Gastrocnemius medialis (tissue), 4 donors: ENCODE data around the gene RNF212B. TPM values are rescaled to one million over a fixed set of nuclear protein-coding genes. Genes with fewer than 3 reads are reported as not detected.

ENCODE experiments used
- ATAC-seq, 2 donors: fragments of 150-250 bp; one replicate each; pipeline ENCODE4 v1.9.1; 2016
- DNase-seq, 2 donors: peaks; one replicate each; pipeline ENCODE4 v3.0.0-alpha.2; 2019
- H3K27ac ChIP-seq, 4 donors: fragments of 200-600 bp; sonication (generic); 1 replicate in 1 of 4; 2 replicates in 3 of 4; pipeline ENCODE4 v1.5.1; 2016 to 2018; ENCODE audit warnings: mild to moderate bottlenecking in 2 of 4, moderate library complexity in 1 of 4
- H3K27me3 ChIP-seq, 3 donors: fragments of 200-600 bp; sonication (generic) in 2 of 3; 1 replicate in 1 of 3; 2 replicates in 2 of 3; pipeline versions ENCODE4 v1.5.1 to v1.6.0; 2016 to 2019; ENCODE audit warnings: mild to moderate bottlenecking in 1 of 3, moderate library complexity in 1 of 3
- H3K36me3 ChIP-seq, 2 donors: fragments of 200-600 bp; sonication (generic) in 1 of 2; one replicate each; pipeline ENCODE4 v1.5.1; 2017 to 2018
- H3K4me1 ChIP-seq, 2 donors: fragments of 200-600 bp; sonication (generic) in 1 of 2; one replicate each; pipeline ENCODE4 v1.5.1; 2016 to 2017; ENCODE audit warnings: mild to moderate bottlenecking in 2 of 2
- H3K4me3 ChIP-seq, 4 donors: fragments of 200-600 bp; sonication (generic) in 3 of 4; 1 replicate in 1 of 4; 2 replicates in 3 of 4; pipeline ENCODE4 v1.5.1; 2016 to 2019; ENCODE audit warnings: mild to moderate bottlenecking in 2 of 4
- H3K9me3 ChIP-seq, 3 donors: fragments of 200-600 bp; sonication (generic) in 2 of 3; 1 replicate in 1 of 3; 2 replicates in 2 of 3; pipeline ENCODE4 v1.5.1; 2016 to 2019
- CTCF ChIP-seq, 5 experiments: fragments of 450-650 bp in 3 of 5; fragments of 200-600 bp in 2 of 5; sonication (generic) in 2 of 5; IDR thresholded peaks in 4 of 5; conservative IDR thresholded peaks in 1 of 5; 1 replicate in 4 of 5; 2 replicates in 1 of 5; pipeline ENCODE4 v1.5.1; 2016 to 2019; ENCODE audit warnings: antibody characterized with exemption in 5 of 5, mild to moderate bottlenecking in 3 of 5, moderate library complexity in 3 of 5
- POLR2A ChIP-seq, 2 donors: fragments of 450-650 bp; IDR thresholded peaks; one replicate each; pipeline ENCODE4 v1.6.1; 2017; ENCODE audit warnings: antibody characterized with exemption in 2 of 2, mild to moderate bottlenecking in 2 of 2, moderate library complexity in 2 of 2
- in situ Hi-C, 4 donors: fragments of 200-750 bp; cut with MboI; loops; one replicate each; pipeline versions ENCODE4 v1.15.0 to v1.8.0; 2017; ENCODE audit warnings: low sequenced_read_pairs in 4 of 4
- intact Hi-C: fragments of 100-400 bp; cut with DNase I; formaldehyde crosslinking; loops from one replicate; pipeline ENCODE4 v1.15.1; 2023; ENCODE audit warnings: low total_unique reads
- total RNA-seq, 4 donors: library from RNA; depleted of rRNA; stranded (reverse); fragments of >200 nt; gene quantifications; one replicate each; pipeline versions ENCODE4 v1.1.0 to v1.2.3, GENCODE V29; 2016

Gene RNF212B
- total RNA-seq, 4 donors from 2014 or later = not detected

DNA sequence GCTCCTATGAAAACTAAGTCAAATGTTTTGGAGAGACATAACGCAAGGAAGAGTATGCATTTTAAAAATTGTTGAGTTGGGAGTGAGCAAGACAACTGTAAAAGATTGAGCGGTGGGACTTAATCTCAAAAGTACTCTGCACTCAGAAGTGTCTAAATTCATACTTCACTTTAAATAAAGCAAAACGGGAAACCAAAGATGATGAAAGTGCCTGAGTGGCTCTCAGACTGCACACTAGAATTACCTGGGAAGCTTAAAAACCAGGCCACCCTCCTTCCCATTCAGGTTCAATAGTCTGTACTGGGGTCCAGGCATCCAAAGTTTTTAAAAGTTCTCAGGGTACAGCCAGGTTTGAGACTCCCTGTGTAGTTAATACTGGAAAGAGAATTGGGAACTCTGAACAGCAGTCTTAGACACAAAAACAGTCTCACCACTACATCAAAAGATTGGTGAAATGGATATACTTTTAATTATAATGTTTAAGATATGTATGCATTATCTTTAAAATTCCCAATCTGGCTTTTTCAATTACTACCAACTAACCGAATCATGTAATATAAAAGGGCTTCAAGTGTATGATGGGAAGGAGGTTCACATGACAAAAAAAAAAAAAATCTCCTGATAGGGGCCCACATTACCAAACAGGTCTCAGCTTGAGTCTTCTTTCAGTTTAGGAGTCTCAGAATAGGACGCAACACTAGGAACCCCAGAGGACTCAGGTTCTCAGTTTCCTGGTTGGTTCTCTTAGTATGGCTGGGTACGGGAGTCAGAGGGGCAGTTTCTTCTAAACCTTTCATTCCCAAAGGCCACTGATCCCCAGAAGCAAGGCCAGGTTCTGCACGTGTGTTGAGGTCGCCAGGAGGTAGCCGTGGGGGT is 47.2 kb downstream of the RNF212B start:
- DNase-seq (peak in 1 of 2 donors; percentile 36), ATAC-seq (peak; percentile 13 to 20)
- Histone ChIP-seq H3K27ac (peak overlapping the region; percentile 98 to 100 (median 100)), H3K27me3 (no peaks in the 10 kb centered on the region), H3K4me1 (peaks cover 20 to 25% of the 10 kb centered on the region in 2 donors), H3K9me3 (no peaks in the 10 kb centered on the region), H3K4me3 (peak overlapping the region; percentile 84 to 99 (median 94)), H3K36me3 (no peaks in the 10 kb centered on the region)
- intact Hi-C loops = loop anchor here (5.0 to 10.0 kb wide), 3 partner anchors 103 to 360 kb away; partner anchors contain the start of genes PRMT5 and SLC7A8
- TF ChIP-seq POLR2A (IDR thresholded peaks at IDR 0.05) (no peak), CTCF (IDR thresholded peaks at IDR 0.05 in 4 of 5, conservative IDR thresholded peaks at IDR 0.05 in 1 of 5) (no peak)
- in situ Hi-C loops = loop anchor here (25.0 kb wide), 2 partner anchors 173 to 698 kb away; partner anchors contain the start of genes ABHD4 (in 2 of the 4), CEBPE (in 2 of the 4), CIROP (in 2 of the 4) and DAD1 (in 2 of the 4)

- H3K4me1 ChIP-seq = peaks cover 20 to 25% of the 10 kb centered on the region in 2 donors
- no peaks in the 10 kb centered on the region for H3K36me3 ChIP-seq
- peak overlapping the region; percentile 84 to 99 (median 94) for H3K4me3 ChIP-seq
- H3K27ac ChIP-seq = peak overlapping the region; percentile 98 to 100 (median 100)
- DNase-seq (no peak), ATAC-seq (peak; percentile 25 to 32)
- TF ChIP-seq CTCF (IDR thresholded peaks at IDR 0.05 in 4 of 5, conservative IDR thresholded peaks at IDR 0.05 in 1 of 5) = no peak
- TF ChIP-seq POLR2A (IDR thresholded peaks at IDR 0.05) = no peak
- in situ Hi-C loops (loop anchor here (25.0 kb wide), 2 partner anchors 173 to 698 kb away; partner anchors contain the start of genes ABHD4 (in 2 of the 4), CEBPE (in 2 of the 4), CIROP (in 2 of the 4) and DAD1 (in 2 of the 4)), intact Hi-C loops (loop anchor here (1.0 to 10.0 kb wide), 7 partner anchors 9 to 361 kb away; partner anchors contain the start of genes NGDN, PABPN1, PRMT5 and SLC7A8)
- H3K27me3 ChIP-seq = no peaks in the 10 kb centered on the region
- H3K9me3 ChIP-seq = no peaks in the 10 kb centered on the region
These were observed 47.8 kb downstream of the RNF212B start for GRCh38 chr14:23285530-23286019.

GRCh38 chr14:23286020-23286901 is 48.5 kb downstream of the RNF212B start, which contains the start of gene HOMEZ:
Gene HOMEZ (minus strand): TSS chr14:23286132. CDS start chr14:23285952, 180 bp downstream.
- ATAC-seq (peak; percentile 93 to 95), DNase-seq (peak; percentile 100)
- TF ChIP-seq CTCF (IDR thresholded peaks at IDR 0.05 in 4 of 5, conservative IDR thresholded peaks at IDR 0.05 in 1 of 5) (peak in 3 of 5 experiments; percentile 11 to 23 (median 21)), POLR2A (IDR thresholded peaks at IDR 0.05) (peak; percentile 88 to 91)
- peak within 1 kb of the TSS; percentile 84 to 99 (median 94) for H3K4me3 ChIP-seq
- H3K27ac ChIP-seq = peak within 1 kb of the TSS; percentile 98 to 100 (median 100)
- no peaks in the 10 kb centered on the region for H3K27me3 ChIP-seq
- no peaks in the 10 kb centered on the region for H3K36me3 ChIP-seq
- in situ Hi-C loops (loop anchor here (25.0 kb wide), 2 partner anchors 174 to 699 kb away; partner anchors contain the start of genes ABHD4 (in 2 of the 4), CEBPE (in 2 of the 4), CIROP (in 2 of the 4) and DAD1 (in 2 of the 4)), intact Hi-C loops (loop anchor here (1.0 to 10.0 kb wide), 7 partner anchors 8 to 361 kb away; partner anchors contain the start of genes NGDN, PABPN1, PRMT5 and SLC7A8)
- H3K4me1 ChIP-seq = peaks cover 20 to 25% of the 10 kb centered on the region in 2 donors
- no peaks in the 10 kb centered on the region for H3K9me3 ChIP-seq
